GM19452 (cell line): ENCODE measurements around the gene MEIS2.

Source experiments
- ATAC-seq: cut with Tn5 transposase; IDR thresholded peaks from one replicate; pipeline ENCODE4 v1.9.1; 2021; ENCODE audit not compliant: unreplicated experiment

MEIS2 gene

GRCh38 chr15:37077623-37078351 lies 22.6 kb downstream of the MEIS2 start:
- ATAC-seq = no peak

GRCh38 chr15:37076543-37076942 lies 23.8 kb downstream of the MEIS2 start:
- no peak for ATAC-seq

- ATAC-seq = no peak
Measured at GRCh38 chr15:37075777-37076176, 24.6 kb downstream of the MEIS2 start.

GRCh38 chr15:37072181-37072580 lies 28.2 kb downstream of the MEIS2 start:
- ATAC-seq = no peak

- ATAC-seq = no peak
Measured at GRCh38 chr15:37071134-37071533, 29.2 kb downstream of the MEIS2 start.

- no peak for ATAC-seq
Measured at GRCh38 chr15:37070686-37071085, 29.7 kb downstream of the MEIS2 start.

- ATAC-seq = no peak
Measured at GRCh38 chr15:37061996-37062395, 38.4 kb downstream of the MEIS2 start.

GRCh38 chr15:37059086-37059485 lies 41.3 kb downstream of the MEIS2 start:
- ATAC-seq = no peak

GRCh38 chr15:37058316-37058985 lies 41.9 kb downstream of the MEIS2 start:
- ATAC-seq = no peak

GRCh38 chr15:37057831-37058230 lies 42.5 kb downstream of the MEIS2 start:
- ATAC-seq = no peak

- no peak for ATAC-seq
Measured at GRCh38 chr15:37057256-37057655, 43.1 kb downstream of the MEIS2 start.

- no peak for ATAC-seq
Measured at GRCh38 chr15:37056177-37057121, 43.9 kb downstream of the MEIS2 start.

GRCh38 chr15:37055481-37055880 lies 44.9 kb downstream of the MEIS2 start:
- no peak for ATAC-seq

- ATAC-seq = no peak
Measured at GRCh38 chr15:37054336-37054735, 46.0 kb downstream of the MEIS2 start.

- ATAC-seq = no peak
Measured at GRCh38 chr15:37053166-37053565, 47.2 kb downstream of the MEIS2 start.

GRCh38 chr15:37050345-37050744 lies 50.0 kb downstream of the MEIS2 start:
- ATAC-seq = no peak

- ATAC-seq = no peak
Measured at GRCh38 chr15:37046876-37047614, 53.3 kb downstream of the MEIS2 start.

- ATAC-seq = no peak
Measured at GRCh38 chr15:37045859-37046740, 54.2 kb downstream of the MEIS2 start.

GRCh38 chr15:37044915-37045648 lies 55.3 kb downstream of the MEIS2 start:
- no peak for ATAC-seq
